HepG2 (cell line): Measurements from ENCODE around the gene STRBP. TPM values are rescaled to one million over a fixed set of nuclear protein-coding genes. Genes with fewer than 3 reads are reported as not detected.
A peak's percentile ranks its signal among the peaks of the same experiment; 100 is the strongest.

Experiments
- ATAC-seq: fragments of 200-7000 bp; cut with Tn5 transposase; 3 replicates; pipeline ENCODE4 v1.9.1; 2020; ENCODE audit warnings: mild to moderate bottlenecking, moderate library complexity
- BruUV-seq: library from RNA; stranded (reverse); fragments of 400-500 nt; replicated peaks from 2 replicates; lab custom pipeline; 2021; lab: Mats Ljungman, UMichigan
- CTCF ChIA-PET: fragments of 300-600 bp; formaldehyde crosslinking; extraction: SDS; loops from one replicate; lab custom pipeline; 2021; ENCODE audit warnings: low total read pairs, inconsistent platforms, low intra/inter-chr PET ratio; lab: Yijun Ruan, JAX
- POLR2A ChIA-PET: fragments of 350-600 bp; sonication (Branson Sonifier 250); formaldehyde crosslinking; loops from one replicate; lab custom pipeline; 2020; ENCODE audit warnings: antibody characterized with exemption, inconsistent platforms; lab: Yijun Ruan, JAX
- DNase-seq: peaks from one replicate; pipeline ENCODE4 v3.0.0-alpha.2; 2015; ENCODE audit warnings: low spot score
- FAIRE-seq: peaks from 3 replicates; lab custom pipeline; 2011; peaks lifted over from hg19 to GRCh38; lab: Jason Lieb, UNC
- H2AFZ ChIP-seq: one replicate; pipeline ENCODE4 v1.6.1; 2011; ENCODE audit warnings: low read length, inconsistent platforms
- H3K27ac ChIP-seq: fragments of 300-600 bp; 3 replicates; pipeline ENCODE4 v1.8.0; 2011; ENCODE audit warnings: mixed run types, mild to moderate bottlenecking, mixed read lengths, low read length, inconsistent platforms; ENCODE audit not compliant: insufficient read depth; ENCODE audit errors: extremely low read length
- H3K27me3 ChIP-seq, 2 experiments: fragments of 200-600 bp in 1 of 2; 2 replicates in 1 of 2; 3 replicates in 1 of 2; pipeline versions ENCODE4 v1.6.0 to v1.8.0; 2011; ENCODE audit warnings: low read length in 2 of 2, mild to moderate bottlenecking in 2 of 2, moderate library complexity in 2 of 2, inconsistent platforms in 1 of 2; ENCODE audit not compliant: insufficient read depth in 2 of 2, control insufficient read depth in 1 of 2
- H3K36me3 ChIP-seq, 2 experiments: fragments of 200-600 bp in 1 of 2; replicated peaks in 1 of 2; 2 replicates in 1 of 2; 3 replicates in 1 of 2; pipeline versions ENCODE4 v1.5.1 to v1.8.0; 2011; ENCODE audit warnings: low read length in 2 of 2, inconsistent platforms in 1 of 2; ENCODE audit not compliant: insufficient read depth in 2 of 2, control insufficient read depth in 1 of 2
- H3K4me1 ChIP-seq: 2 replicates; pipeline ENCODE4 v1.5.1; 2012; ENCODE audit warnings: low read length, inconsistent platforms; ENCODE audit not compliant: insufficient read depth
- H3K4me2 ChIP-seq: 2 replicates; pipeline ENCODE4 v1.6.0; 2011; ENCODE audit warnings: low read depth, low read length, inconsistent platforms
- H3K4me3 ChIP-seq, 3 experiments: fragments of 200-600 bp in 1 of 3; sonication (generic), shearing (Covaris generic) in 1 of 3; replicated peaks in 1 of 3; 2 replicates each; pipeline ENCODE4 v1.5.1; 2011 to 2016; ENCODE audit warnings: low read length in 3 of 3, inconsistent platforms in 2 of 3, low read depth in 2 of 3, mild to moderate bottlenecking in 2 of 3, control low read depth in 1 of 3, mixed read lengths in 1 of 3; ENCODE audit not compliant: insufficient read depth in 1 of 3
- H3K79me2 ChIP-seq: one replicate; pipeline ENCODE4 v1.6.1; 2011; ENCODE audit warnings: low read length, inconsistent platforms; ENCODE audit not compliant: insufficient read depth
- H3K9ac ChIP-seq: 2 replicates; pipeline ENCODE4 v1.6.0; 2011; ENCODE audit warnings: mild to moderate bottlenecking, low read depth, low read length, inconsistent platforms; ENCODE audit not compliant: insufficient read depth
- H3K9me3 ChIP-seq: 2 replicates; pipeline ENCODE4 v1.5.1; 2012; ENCODE audit warnings: mild to moderate bottlenecking, low read length
- H4K20me1 ChIP-seq: 2 replicates; pipeline ENCODE4 v1.6.0; 2011; ENCODE audit warnings: inconsistent platforms, mild to moderate bottlenecking, low read length, moderate library complexity; ENCODE audit not compliant: insufficient read depth
- ETV5 ChIP-seq: IDR thresholded peaks from 2 replicates; pipeline ENCODE4 v1.6.1; 2018; ENCODE audit warnings: missing biosample characterization, missing genetic modification reagents, inconsistent platforms, borderline replicate concordance
- GLMP ChIP-seq: sonication (generic); formaldehyde crosslinking; IDR thresholded peaks from 2 replicates; pipeline ENCODE4 v1.9.0; 2021; ENCODE audit warnings: missing genetic modification reagents, mild to moderate bottlenecking, borderline replicate concordance
- HHEX ChIP-seq: IDR thresholded peaks from 2 replicates; pipeline ENCODE4 v1.6.1; 2016; ENCODE audit warnings: control low read depth
- HIC2 ChIP-seq: sonication (generic); formaldehyde crosslinking; IDR thresholded peaks from 2 replicates; pipeline ENCODE4 v1.9.0; 2022; ENCODE audit warnings: low read depth, missing genetic modification reagents
- HMGA1 ChIP-seq: sonication (generic); formaldehyde crosslinking; conservative IDR thresholded peaks from 2 replicates; pipeline ENCODE4 v1.4.0; 2020; ENCODE audit warnings: missing genetic modification reagents
- MAFG ChIP-seq: sonication (generic); formaldehyde crosslinking; IDR thresholded peaks from 2 replicates; pipeline ENCODE4 v1.5.1; 2020; ENCODE audit warnings: mild to moderate bottlenecking, missing genetic modification reagents
- MXD4 ChIP-seq: IDR thresholded peaks from 2 replicates; pipeline ENCODE4 v1.6.1; 2016; ENCODE audit warnings: mild to moderate bottlenecking, missing biosample characterization, missing genetic modification reagents
- TAF15 ChIP-seq: fragments of 200-400 bp; formaldehyde crosslinking; IDR thresholded peaks from one replicate; pipeline ENCODE4 v1.6.1; 2018; ENCODE audit warnings: mild to moderate bottlenecking, low read depth, low read length; ENCODE audit not compliant: poor library complexity, severe bottlenecking
- WIZ ChIP-seq: sonication (generic); formaldehyde crosslinking; IDR thresholded peaks from 2 replicates; pipeline ENCODE4 v1.5.1; 2020; ENCODE audit warnings: mild to moderate bottlenecking, missing genetic modification reagents
- ZMAT5 ChIP-seq: sonication (generic); formaldehyde crosslinking; IDR thresholded peaks from 2 replicates; pipeline ENCODE4 v1.5.0; 2020; ENCODE audit warnings: mild to moderate bottlenecking, low read depth, missing genetic modification reagents, borderline replicate concordance
- WGBS: methylation state at CpG from one replicate; pipeline ENCODE4 v1.1.6; 2017; ENCODE audit warnings: low lambda C conversion rate; 5-methylcytosine and 5-hydroxymethylcytosine counted together
- in situ Hi-C: cut with HindIII; loops from 2 replicates; pipeline ENCODE4 v1.10.0; 2017; ENCODE audit warnings: low pct_unique_long_range_greater_than_20kb; ENCODE audit not compliant: extremely low pct_ligation_motif_present
- intact Hi-C: fragments of 100-400 bp; cut with micrococcal nuclease; formaldehyde crosslinking; loops from one replicate; pipeline ENCODE4 v1.10.0; 2022; ENCODE audit not compliant: unreplicated experiment
- polyA plus RNA-seq, 8 experiments: library from polyadenylated mRNA; depleted of rRNA in 3 of 8; stranded (reverse) in 7 of 8; unstranded in 1 of 8; fragments of >200 nt; fragmentation: Illumina TruSeq in 4 of 8; extraction: Trizol in 4 of 8; gene quantifications; 2 replicates each; pipeline versions ENCODE4 v1.2.1 to v1.2.3, GENCODE V29; 2011 to 2016; ENCODE audit warnings: low read depth in 4 of 8, missing spikeins in 1 of 8, mixed read lengths in 1 of 8; ENCODE audit not compliant: insufficient read depth in 1 of 8
- total RNA-seq, 5 experiments: library from RNA; depleted of rRNA; stranded (reverse); fragments of >200 nt; fragmentation: Illumina TruSeq; extraction: Trizol; gene quantifications; 2 replicates each; pipeline ENCODE4 v1.2.3, GENCODE V29; 2016; ENCODE audit warnings: low read depth in 1 of 5
- TF ChIP-seq, protein P1 (sequence below): IDR thresholded peaks from 2 replicates; pipeline ENCODE4 v1.6.1; 2016; ENCODE audit warnings: low read depth, control low read depth
- TF ChIP-seq, protein P2 (sequence below): sonication (generic); formaldehyde crosslinking; conservative IDR thresholded peaks from 2 replicates; pipeline ENCODE4 v1.8.0; 2022; ENCODE audit warnings: low read depth, missing genetic modification reagents
- TF ChIP-seq, protein P3 (sequence below): sonication (generic); formaldehyde crosslinking; IDR thresholded peaks from 2 replicates; pipeline ENCODE4 v1.5.1; 2020; ENCODE audit warnings: missing genetic modification reagents, mild to moderate bottlenecking, borderline replicate concordance
- TF ChIP-seq, protein P4 (sequence below): sonication (generic); formaldehyde crosslinking; IDR thresholded peaks from 2 replicates; pipeline ENCODE4 v1.5.0; 2020; ENCODE audit warnings: mild to moderate bottlenecking, missing genetic modification reagents

STRBP gene
- total and polyA plus RNA-seq, 2 of the 13 experiments (the other 11 are each of a cell fraction or from before 2014, with no cell fraction given) = 14.5 to 38.5 TPM

- no peak for FAIRE-seq
- POLR2A ChIA-PET = interaction anchor here (1.3 to 3.0 kb wide), 3 partner anchors 12 to 225 kb away, joined by 3 to 10 read pairs (median 5); no protein-coding TSS in a partner anchor
- Histone ChIP-seq H3K9me3 (no peaks in the 10 kb centered on the region), H3K4me1 (peaks cover 51% of the 10 kb centered on the region), H4K20me1 (no peaks in the 10 kb centered on the region), H3K9ac (no peak overlapping the region), H2AFZ (no peak overlapping the region), H3K79me2 (no peaks in the 10 kb centered on the region), H3K4me2 (no peak overlapping the region), H3K4me3 (no peak overlapping the region), H3K27me3 (no peaks in the 10 kb centered on the region), H3K36me3 (peaks cover 13 to 52% of the 10 kb centered on the region in 2 experiments), H3K27ac (peak overlapping the region; percentile 50)
- no TSS peak for BruUV-seq
- in situ Hi-C loops (no loop called here), intact Hi-C loops (no loop called here)
- WGBS = 79% methylated on average over 3 of the region's 3 CpGs
- no peak for DNase-seq
- peak; percentile 18; the same call in 2 of the 3 replicates for ATAC-seq
- CTCF ChIA-PET = no interaction called here
- no peak for TF ChIP-seq ETV5 (CRISPR knock-in tag)
- TF ChIP-seq TAF15 = no peak
- TF ChIP-seq WIZ (CRISPR knock-in tag) = no peak
- TF ChIP-seq ZMAT5 (CRISPR knock-in tag) = no peak
- no peak for TF ChIP-seq MXD4 (CRISPR knock-in tag)
- no peak for TF ChIP-seq HIC2 (CRISPR knock-in tag)
- TF ChIP-seq HHEX (CRISPR knock-in tag) = no peak
- TF ChIP-seq GLMP = no peak
- TF ChIP-seq HMGA1 (CRISPR knock-in tag) = no peak
- no peak for TF ChIP-seq MAFG (CRISPR knock-in tag)
- TF ChIP-seq, protein P1, sequence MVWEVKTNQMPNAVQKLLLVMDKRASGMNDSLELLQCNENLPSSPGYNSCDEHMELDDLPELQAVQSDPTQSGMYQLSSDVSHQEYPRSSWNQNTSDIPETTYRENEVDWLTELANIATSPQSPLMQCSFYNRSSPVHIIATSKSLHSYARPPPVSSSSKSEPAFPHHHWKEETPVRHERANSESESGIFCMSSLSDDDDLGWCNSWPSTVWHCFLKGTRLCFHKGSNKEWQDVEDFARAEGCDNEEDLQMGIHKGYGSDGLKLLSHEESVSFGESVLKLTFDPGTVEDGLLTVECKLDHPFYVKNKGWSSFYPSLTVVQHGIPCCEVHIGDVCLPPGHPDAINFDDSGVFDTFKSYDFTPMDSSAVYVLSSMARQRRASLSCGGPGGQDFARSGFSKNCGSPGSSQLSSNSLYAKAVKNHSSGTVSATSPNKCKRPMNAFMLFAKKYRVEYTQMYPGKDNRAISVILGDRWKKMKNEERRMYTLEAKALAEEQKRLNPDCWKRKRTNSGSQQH = no peak
- TF ChIP-seq, protein P2, sequence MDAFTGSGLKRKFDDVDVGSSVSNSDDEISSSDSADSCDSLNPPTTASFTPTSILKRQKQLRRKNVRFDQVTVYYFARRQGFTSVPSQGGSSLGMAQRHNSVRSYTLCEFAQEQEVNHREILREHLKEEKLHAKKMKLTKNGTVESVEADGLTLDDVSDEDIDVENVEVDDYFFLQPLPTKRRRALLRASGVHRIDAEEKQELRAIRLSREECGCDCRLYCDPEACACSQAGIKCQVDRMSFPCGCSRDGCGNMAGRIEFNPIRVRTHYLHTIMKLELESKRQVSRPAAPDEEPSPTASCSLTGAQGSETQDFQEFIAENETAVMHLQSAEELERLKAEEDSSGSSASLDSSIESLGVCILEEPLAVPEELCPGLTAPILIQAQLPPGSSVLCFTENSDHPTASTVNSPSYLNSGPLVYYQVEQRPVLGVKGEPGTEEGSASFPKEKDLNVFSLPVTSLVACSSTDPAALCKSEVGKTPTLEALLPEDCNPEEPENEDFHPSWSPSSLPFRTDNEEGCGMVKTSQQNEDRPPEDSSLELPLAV (CRISPR knock-in tag) = no peak
- TF ChIP-seq, protein P3, sequence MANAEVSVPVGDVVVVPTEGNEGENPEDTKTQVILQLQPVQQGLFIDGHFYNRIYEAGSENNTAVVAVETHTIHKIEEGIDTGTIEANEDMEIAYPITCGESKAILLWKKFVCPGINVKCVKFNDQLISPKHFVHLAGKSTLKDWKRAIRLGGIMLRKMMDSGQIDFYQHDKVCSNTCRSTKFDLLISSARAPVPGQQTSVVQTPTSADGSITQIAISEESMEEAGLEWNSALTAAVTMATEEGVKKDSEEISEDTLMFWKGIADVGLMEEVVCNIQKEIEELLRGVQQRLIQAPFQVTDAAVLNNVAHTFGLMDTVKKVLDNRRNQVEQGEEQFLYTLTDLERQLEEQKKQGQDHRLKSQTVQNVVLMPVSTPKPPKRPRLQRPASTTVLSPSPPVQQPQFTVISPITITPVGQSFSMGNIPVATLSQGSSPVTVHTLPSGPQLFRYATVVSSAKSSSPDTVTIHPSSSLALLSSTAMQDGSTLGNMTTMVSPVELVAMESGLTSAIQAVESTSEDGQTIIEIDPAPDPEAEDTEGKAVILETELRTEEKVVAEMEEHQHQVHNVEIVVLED (CRISPR knock-in tag) = no peak
- TF ChIP-seq, protein P4, sequence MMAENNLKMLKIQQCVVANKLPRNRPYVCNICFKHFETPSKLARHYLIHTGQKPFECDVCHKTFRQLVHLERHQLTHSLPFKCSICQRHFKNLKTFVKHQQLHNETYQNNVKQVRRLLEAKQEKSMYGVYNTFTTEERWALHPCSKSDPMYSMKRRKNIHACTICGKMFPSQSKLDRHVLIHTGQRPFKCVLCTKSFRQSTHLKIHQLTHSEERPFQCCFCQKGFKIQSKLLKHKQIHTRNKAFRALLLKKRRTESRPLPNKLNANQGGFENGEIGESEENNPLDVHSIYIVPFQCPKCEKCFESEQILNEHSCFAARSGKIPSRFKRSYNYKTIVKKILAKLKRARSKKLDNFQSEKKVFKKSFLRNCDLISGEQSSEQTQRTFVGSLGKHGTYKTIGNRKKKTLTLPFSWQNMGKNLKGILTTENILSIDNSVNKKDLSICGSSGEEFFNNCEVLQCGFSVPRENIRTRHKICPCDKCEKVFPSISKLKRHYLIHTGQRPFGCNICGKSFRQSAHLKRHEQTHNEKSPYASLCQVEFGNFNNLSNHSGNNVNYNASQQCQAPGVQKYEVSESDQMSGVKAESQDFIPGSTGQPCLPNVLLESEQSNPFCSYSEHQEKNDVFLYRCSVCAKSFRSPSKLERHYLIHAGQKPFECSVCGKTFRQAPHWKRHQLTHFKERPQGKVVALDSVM (CRISPR knock-in tag) = no peak
Measured at GRCh38 chr9:123099548-123099947, 168.8 kb downstream of the STRBP start.
